Measurements from ENCODE around the gene ADAMTS1. TPM values are rescaled to one million over a fixed set of nuclear protein-coding genes. Genes with fewer than 3 reads are reported as not detected.

The ADAMTS1 gene
- total RNA-seq, 6 experiments from 2014 or later, result 2.7 to 38.1 (median 9.6) TPM

- intact Hi-C loops (cut with DNase I), result no loop called here
Observed at GRCh38 chr21:26813426-26813998, 31.7 kb downstream of the ADAMTS1 start.

GRCh38 chr21:26812173-26812572, 33.0 kb downstream of the ADAMTS1 start:
- H3K27me3 ChIP-seq, result no peaks in the 10 kb centered on the region
- no peaks in the 10 kb centered on the region for H3K9me3 ChIP-seq
- H3K4me1 ChIP-seq, result no peaks in the 10 kb centered on the region
- DNase-seq, result no peak
- intact Hi-C loops (cut with DNase I), result no loop called here
- no peak for ATAC-seq
- no peak overlapping the region for H3K4me3 ChIP-seq
- 67% methylated on average over 1 of the region's 1 CpG for WGBS (ENCODE audit: insufficient coverage, low coverage, low lambda C conversion rate, missing lambda C conversion rate)
- no peak overlapping the region for H3K27ac ChIP-seq
- H3K36me3 ChIP-seq, result no peaks in the 10 kb centered on the region
- TF ChIP-seq CTCF (IDR thresholded peaks at IDR 0.05) (no peak), POLR2A (IDR thresholded peaks at IDR 0.05) (no peak)

More at GRCh38 chr21:26813426-26813998, 31.7 kb downstream of the ADAMTS1 start:
- Histone ChIP-seq H3K9me3 (no peaks in the 10 kb centered on the region), H3K4me3 (no peak overlapping the region), H3K4me1 (no peaks in the 10 kb centered on the region), H3K27ac (no peak overlapping the region), H3K27me3 (no peaks in the 10 kb centered on the region), H3K36me3 (no peaks in the 10 kb centered on the region)
- WGBS (ENCODE audit: insufficient coverage, low coverage, low lambda C conversion rate, missing lambda C conversion rate), result 45% methylated on average over 8 of the region's 8 CpGs
- TF ChIP-seq CTCF (IDR thresholded peaks at IDR 0.05) (no peak), POLR2A (IDR thresholded peaks at IDR 0.05) (no peak)
- ATAC-seq (no peak), DNase-seq (no peak)

- DNase-seq, result no peak
- no peak for ATAC-seq
- H3K9me3 ChIP-seq, result no peaks in the 10 kb centered on the region
- intact Hi-C loops (cut with DNase I), result no loop called here
- TF ChIP-seq POLR2A (IDR thresholded peaks at IDR 0.05) (no peak), CTCF (IDR thresholded peaks at IDR 0.05) (no peak)
- H3K27me3 ChIP-seq, result no peaks in the 10 kb centered on the region
- WGBS (ENCODE audit: insufficient coverage, low coverage, low lambda C conversion rate, missing lambda C conversion rate), result 64% methylated on average over 2 of the region's 2 CpGs
- no peak overlapping the region for H3K27ac ChIP-seq
- no peaks in the 10 kb centered on the region for H3K36me3 ChIP-seq
- H3K4me1 ChIP-seq, result no peaks in the 10 kb centered on the region
- H3K4me3 ChIP-seq, result no peak overlapping the region
Observed at GRCh38 chr21:26811482-26811881, 33.7 kb downstream of the ADAMTS1 start.

- no peak overlapping the region for H3K4me3 ChIP-seq
- no peak overlapping the region for H3K27ac ChIP-seq
- ATAC-seq (no peak), DNase-seq (no peak)
- no peaks in the 10 kb centered on the region for H3K9me3 ChIP-seq
- no peaks in the 10 kb centered on the region for H3K36me3 ChIP-seq
- TF ChIP-seq POLR2A (IDR thresholded peaks at IDR 0.05) (no peak), CTCF (IDR thresholded peaks at IDR 0.05) (no peak)
- H3K4me1 ChIP-seq, result no peaks in the 10 kb centered on the region
- no peaks in the 10 kb centered on the region for H3K27me3 ChIP-seq
- 37% methylated on average over 2 of the region's 2 CpGs for WGBS (ENCODE audit: insufficient coverage, low coverage, low lambda C conversion rate, missing lambda C conversion rate)
- intact Hi-C loops (cut with DNase I), result no loop called here
Observed at GRCh38 chr21:26810676-26811415, 34.4 kb downstream of the ADAMTS1 start.

Measured in right lobe of liver (tissue), 6 donors.